ENCODE results near the gene SMAP2.

GRCh38 chr1:40454873-40455272 is 81.3 kb downstream of the SMAP2 start:
- TF ChIP-seq CTCF (IDR thresholded peaks at IDR 0.05), result no peak
- no peak for TF ChIP-seq RCOR1 (IDR thresholded peaks at IDR 0.05; ENCODE audit: low read depth, low read length)
- TF ChIP-seq ZFP36 (IDR thresholded peaks at IDR 0.05; ENCODE audit: borderline replicate concordance, partially characterized antibody), result no peak
- no peak for TF ChIP-seq RAD21 (conservative IDR thresholded peaks at IDR 0.05 in 1 of 2, IDR thresholded peaks at IDR 0.05 in 1 of 2)
- TF ChIP-seq POLR2A (IDR thresholded peaks at IDR 0.05; ENCODE audit: low read length), result no peak
- TF ChIP-seq HDAC2 (IDR thresholded peaks at IDR 0.05), result no peak
- TF ChIP-seq CHD2 (IDR thresholded peaks at IDR 0.05; ENCODE audit: low read length, partially characterized antibody), result no peak
- no peak for TF ChIP-seq ESRRA (IDR thresholded peaks at IDR 0.05; ENCODE audit: borderline replicate concordance, low read length)
- TF ChIP-seq, protein P1, sequence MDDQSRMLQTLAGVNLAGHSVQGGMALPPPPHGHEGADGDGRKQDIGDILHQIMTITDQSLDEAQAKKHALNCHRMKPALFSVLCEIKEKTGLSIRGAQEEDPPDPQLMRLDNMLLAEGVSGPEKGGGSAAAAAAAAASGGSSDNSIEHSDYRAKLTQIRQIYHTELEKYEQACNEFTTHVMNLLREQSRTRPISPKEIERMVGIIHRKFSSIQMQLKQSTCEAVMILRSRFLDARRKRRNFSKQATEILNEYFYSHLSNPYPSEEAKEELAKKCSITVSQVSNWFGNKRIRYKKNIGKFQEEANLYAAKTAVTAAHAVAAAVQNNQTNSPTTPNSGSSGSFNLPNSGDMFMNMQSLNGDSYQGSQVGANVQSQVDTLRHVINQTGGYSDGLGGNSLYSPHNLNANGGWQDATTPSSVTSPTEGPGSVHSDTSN (IDR thresholded peaks at IDR 0.05), result no peak
- TF ChIP-seq USF2 (IDR thresholded peaks at IDR 0.05), result no peak
- no peak for TF ChIP-seq HEYL (CRISPR knock-in tag; IDR thresholded peaks at IDR 0.05)
- TF ChIP-seq BHLHE40 (IDR thresholded peaks at IDR 0.05; ENCODE audit: low read depth, low read length), result no peak

All from A549 (cell line).